GM18951 (cell line): ENCODE data around the gene CLEC18C.
"Not testable (repeated sequence)": the region's sequence is repeated elsewhere in the genome, so short reads cannot be mapped to it uniquely, and the experiment has no call there.

Source experiments
- POLR2A ChIP-seq: IDR thresholded peaks from 4 replicates; pipeline ENCODE4 v1.6.1; 2011; ENCODE audit warnings: mild to moderate bottlenecking; ENCODE audit not compliant: insufficient read length, insufficient read depth; ENCODE audit errors: extremely low read depth
- in situ Hi-C: fragments of 300-500 bp; cut with MboI; formaldehyde crosslinking; loops from one replicate; pipeline ENCODE4 v1.12.0; 2022; ENCODE audit warnings: low sequenced_read_pairs, mixed read lengths, inconsistent platforms; ENCODE audit not compliant: unreplicated experiment

Gene CLEC18C

GRCh38 chr16:70163596-70163995, 10.0 kb upstream of the CLEC18C start:
- TF ChIP-seq POLR2A = no peak
- in situ Hi-C loops = loop anchor here (25.0 kb wide), 1 partner anchor 474 kb away; the partner anchor contains the start of gene IL34

- in situ Hi-C loops = loop anchor here (25.0 kb wide), 1 partner anchor 471 kb away; the partner anchor contains the start of gene IL34
Measured at GRCh38 chr16:70166688-70167087, 6.9 kb upstream of the CLEC18C start.

- in situ Hi-C loops = loop anchor here (25.0 kb wide), 1 partner anchor 463 kb away; the partner anchor contains the start of gene IL34
Measured at GRCh38 chr16:70173916-70174315, 329 bp downstream of the CLEC18C start.

GRCh38 chr16:70174387-70174932, 873 bp downstream of the CLEC18C start:
- in situ Hi-C loops = loop anchor here (25.0 kb wide), 1 partner anchor 463 kb away; the partner anchor contains the start of gene IL34

GRCh38 chr16:70187858-70188607, 14.4 kb downstream of the CLEC18C start:
- in situ Hi-C loops = loop anchor here (25.0 kb wide), 1 partner anchor 226 kb away; the partner anchor contains the start of gene CLEC18A

GRCh38 chr16:70188608-70188915, 15.0 kb downstream of the CLEC18C start:
- in situ Hi-C loops = loop anchor here (25.0 kb wide), 1 partner anchor 226 kb away; the partner anchor contains the start of gene CLEC18A

- in situ Hi-C loops = loop anchor here (25.0 kb wide), 1 partner anchor 228 kb away; the partner anchor contains the start of gene CLEC18A
Measured at GRCh38 chr16:70190574-70190973, 17.0 kb downstream of the CLEC18C start.

GRCh38 chr16:70196683-70197300, 23.2 kb downstream of the CLEC18C start:
- in situ Hi-C loops = loop anchor here (25.0 kb wide), 1 partner anchor 234 kb away; the partner anchor contains the start of gene CLEC18A

GRCh38 chr16:70197611-70198010, 24.0 kb downstream of the CLEC18C start:
- in situ Hi-C loops = loop anchor here (25.0 kb wide), 1 partner anchor 235 kb away; the partner anchor contains the start of gene CLEC18A

- in situ Hi-C loops = loop anchor here (25.0 kb wide), 1 partner anchor 236 kb away; the partner anchor contains the start of gene CLEC18A
Measured at GRCh38 chr16:70198230-70198629, 24.6 kb downstream of the CLEC18C start.

- in situ Hi-C loops = loop anchor here (25.0 kb wide), 1 partner anchor 236 kb away; the partner anchor contains the start of gene CLEC18A
Measured at GRCh38 chr16:70198666-70199065, 25.1 kb downstream of the CLEC18C start.

- in situ Hi-C loops = loop anchor here (25.0 kb wide), 1 partner anchor 237 kb away; the partner anchor contains the start of gene CLEC18A
Measured at GRCh38 chr16:70199170-70199569, 25.6 kb downstream of the CLEC18C start.

- in situ Hi-C loops = not testable (repeated sequence)
Measured at GRCh38 chr16:70200063-70200462, 26.5 kb downstream of the CLEC18C start.

- in situ Hi-C loops = not testable (repeated sequence)
Measured at GRCh38 chr16:70203508-70203907, 29.9 kb downstream of the CLEC18C start.

- in situ Hi-C loops = not testable (repeated sequence)
Measured at GRCh38 chr16:70204010-70204409, 30.4 kb downstream of the CLEC18C start.

GRCh38 chr16:70204668-70205405, 31.2 kb downstream of the CLEC18C start:
- in situ Hi-C loops = not testable (repeated sequence)

- in situ Hi-C loops = not testable (repeated sequence)
Measured at GRCh38 chr16:70206382-70206781, 32.8 kb downstream of the CLEC18C start.

- in situ Hi-C loops = not testable (repeated sequence)
Measured at GRCh38 chr16:70218586-70218985, 45.0 kb downstream of the CLEC18C start.

GRCh38 chr16:70222574-70222973, 49.0 kb downstream of the CLEC18C start:
- in situ Hi-C loops = not testable (repeated sequence)
